Measurements from ENCODE around the gene PAWR. TPM values are rescaled to one million over a fixed set of nuclear protein-coding genes. Genes with fewer than 3 reads are reported as not detected.
"Not testable (repeated sequence)": the region's sequence is repeated elsewhere in the genome, so short reads cannot be mapped to it uniquely, and the experiment has no call there.

The PAWR gene
- polyA plus RNA-seq, 3 donors, result 65.8 to 74.2 (median 73.2) TPM

GRCh38 chr12:79650440-79650839 is 40.3 kb downstream of the PAWR start:
- no peak for DNase-seq (ENCODE audit: low read depth in 3 of 3, low spot score in 2 of 3)

GRCh38 chr12:79648881-79649280 is 41.9 kb downstream of the PAWR start:
- DNase-seq (ENCODE audit: low read depth in 3 of 3, low spot score in 2 of 3), result no peak

GRCh38 chr12:79646843-79647242 is 43.9 kb downstream of the PAWR start:
- DNase-seq (ENCODE audit: low read depth in 3 of 3, low spot score in 2 of 3), result not testable (repeated sequence)

GRCh38 chr12:79645235-79645630 is 45.5 kb downstream of the PAWR start:
- no peak for DNase-seq (ENCODE audit: low read depth in 3 of 3, low spot score in 2 of 3)

- no peak for DNase-seq (ENCODE audit: low read depth in 3 of 3, low spot score in 2 of 3)
Observed at GRCh38 chr12:79644274-79645234, 46.2 kb downstream of the PAWR start.

- DNase-seq (ENCODE audit: low read depth in 3 of 3, low spot score in 2 of 3), result no peak
Observed at GRCh38 chr12:79643821-79644220, 46.9 kb downstream of the PAWR start.

GRCh38 chr12:79638490-79638889 is 52.3 kb downstream of the PAWR start:
- DNase-seq (ENCODE audit: low read depth in 3 of 3, low spot score in 2 of 3), result no peak

- DNase-seq (ENCODE audit: low read depth in 3 of 3, low spot score in 2 of 3), result no peak
Observed at GRCh38 chr12:79637093-79637492, 53.7 kb downstream of the PAWR start.

GRCh38 chr12:79635676-79636075 is 55.1 kb downstream of the PAWR start:
- no peak for DNase-seq (ENCODE audit: low read depth in 3 of 3, low spot score in 2 of 3)

- no peak for DNase-seq (ENCODE audit: low read depth in 3 of 3, low spot score in 2 of 3)
Observed at GRCh38 chr12:79634957-79635471, 55.8 kb downstream of the PAWR start.

GRCh38 chr12:79629561-79629960 is 61.2 kb downstream of the PAWR start:
- no peak for DNase-seq (ENCODE audit: low read depth in 3 of 3, low spot score in 2 of 3)

GRCh38 chr12:79626735-79627134 is 64.0 kb downstream of the PAWR start:
- DNase-seq (ENCODE audit: low read depth in 3 of 3, low spot score in 2 of 3), result not testable (repeated sequence)

GRCh38 chr12:79624378-79624777 is 66.4 kb downstream of the PAWR start:
- no peak for DNase-seq (ENCODE audit: low read depth in 3 of 3, low spot score in 2 of 3)

- DNase-seq (ENCODE audit: low read depth in 3 of 3, low spot score in 2 of 3), result no peak
Observed at GRCh38 chr12:79619872-79620562, 70.7 kb downstream of the PAWR start.

- DNase-seq (ENCODE audit: low read depth in 3 of 3, low spot score in 2 of 3), result no peak
Observed at GRCh38 chr12:79618848-79619404, 71.8 kb downstream of the PAWR start.

GRCh38 chr12:79617696-79618095 is 73.1 kb downstream of the PAWR start:
- no peak for DNase-seq (ENCODE audit: low read depth in 3 of 3, low spot score in 2 of 3)

GRCh38 chr12:79615596-79616560 is 74.9 kb downstream of the PAWR start:
- no peak for DNase-seq (ENCODE audit: low read depth in 3 of 3, low spot score in 2 of 3)

- DNase-seq (ENCODE audit: low read depth in 3 of 3, low spot score in 2 of 3), result no peak
Observed at GRCh38 chr12:79614730-79615129, 76.0 kb downstream of the PAWR start.

GRCh38 chr12:79601908-79602307 is 88.9 kb downstream of the PAWR start:
- no peak for DNase-seq (ENCODE audit: low read depth in 3 of 3, low spot score in 2 of 3)

- DNase-seq (ENCODE audit: low read depth in 3 of 3, low spot score in 2 of 3), result no peak
Observed at GRCh38 chr12:79597910-79598309, 92.9 kb downstream of the PAWR start.

Data from right renal cortex interstitium (tissue), 3 donors.